Activated CD4-positive, alpha-beta T cell treated with anti-CD3 and anti-CD28 coated beads, Interleukin-2, Interleukin-6, amounts not matched to agents 100 ng/mL and 50 ng/mL, durations not matched to agents 16 hours and 8 hours (primary cell): Measurements from ENCODE around the gene RIN3.

ENCODE experiments used
- DNase-seq: peaks from one replicate; pipeline ENCODE4 v3.0.0-alpha.2; 2020

Gene RIN3

GRCh38 chr14:92578511-92578910 lies 64.9 kb downstream of the RIN3 start:
- DNase-seq, result no peak

- DNase-seq, result no peak
These were observed 65.8 kb downstream of the RIN3 start for GRCh38 chr14:92579244-92579936.

GRCh38 chr14:92581206-92581605 lies 67.6 kb downstream of the RIN3 start:
- DNase-seq, result no peak

DNA sequence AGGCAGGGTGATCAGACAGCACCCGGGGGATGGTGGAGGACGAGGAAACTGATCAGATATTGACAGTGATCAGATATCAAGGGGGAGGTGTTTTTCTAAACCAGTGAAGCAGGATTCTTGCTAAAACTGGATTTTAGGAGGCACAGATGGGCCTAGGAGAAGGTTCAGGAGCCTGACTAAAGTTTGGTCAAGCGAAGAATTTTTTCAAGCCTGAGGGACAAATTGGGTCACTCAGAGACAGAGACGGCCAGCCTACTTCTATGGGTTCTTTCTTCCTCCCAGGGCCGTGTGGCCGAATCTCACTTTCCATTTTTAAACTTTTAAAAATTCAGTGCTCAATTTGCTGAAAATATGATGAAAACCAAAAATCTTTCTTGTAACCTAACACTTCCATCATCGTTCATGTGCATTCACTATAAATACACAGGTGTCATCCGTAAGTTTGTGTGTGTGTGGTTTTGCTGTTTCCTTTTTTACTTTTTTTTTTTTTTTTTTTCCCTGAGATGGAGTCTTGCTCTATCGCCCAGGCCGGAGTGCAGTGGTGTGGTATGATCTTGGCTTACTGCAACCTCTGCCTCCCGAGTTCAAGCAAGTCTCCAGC lies 68.5 kb downstream of the RIN3 start:
- no peak for DNase-seq

DNA sequence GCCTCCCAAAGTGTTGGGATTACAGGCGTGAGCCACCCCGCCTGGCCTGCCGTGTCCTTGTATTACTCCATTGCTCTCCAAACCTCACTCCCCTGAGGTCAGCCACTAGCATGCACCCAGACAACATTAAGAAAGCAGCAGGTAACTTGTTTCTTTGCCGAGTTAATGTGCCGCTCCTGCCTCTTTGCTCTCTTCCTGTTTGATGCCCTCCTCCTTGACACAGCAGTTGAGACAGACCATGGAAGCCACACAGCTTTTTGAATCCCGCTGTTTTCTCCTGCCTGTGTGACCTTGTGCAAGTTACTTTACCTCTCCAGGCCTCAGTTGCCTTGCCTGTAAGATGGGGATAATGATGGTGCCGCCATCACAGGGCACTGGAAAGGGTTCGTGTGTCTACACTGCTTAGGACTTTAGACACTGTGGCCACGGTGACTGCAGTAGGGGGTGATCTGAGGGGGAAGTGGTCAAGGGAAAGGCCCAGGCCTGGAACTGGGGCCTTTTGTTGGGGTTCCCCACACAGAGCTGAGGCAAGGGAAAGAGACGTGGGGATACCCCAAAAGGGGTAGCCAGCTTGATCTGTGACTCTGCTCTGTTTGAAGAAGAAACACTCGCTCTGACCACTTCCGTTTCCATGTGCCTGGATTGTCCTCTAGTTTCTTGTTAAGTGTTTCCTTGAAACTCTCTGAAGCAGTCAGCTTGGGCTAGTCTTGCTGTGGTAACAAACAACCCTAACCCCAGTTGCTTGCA lies 69.3 kb downstream of the RIN3 start:
- DNase-seq, result peak; percentile 52

- no peak for DNase-seq
These were observed 70.6 kb downstream of the RIN3 start for GRCh38 chr14:92584220-92584619.

DNA sequence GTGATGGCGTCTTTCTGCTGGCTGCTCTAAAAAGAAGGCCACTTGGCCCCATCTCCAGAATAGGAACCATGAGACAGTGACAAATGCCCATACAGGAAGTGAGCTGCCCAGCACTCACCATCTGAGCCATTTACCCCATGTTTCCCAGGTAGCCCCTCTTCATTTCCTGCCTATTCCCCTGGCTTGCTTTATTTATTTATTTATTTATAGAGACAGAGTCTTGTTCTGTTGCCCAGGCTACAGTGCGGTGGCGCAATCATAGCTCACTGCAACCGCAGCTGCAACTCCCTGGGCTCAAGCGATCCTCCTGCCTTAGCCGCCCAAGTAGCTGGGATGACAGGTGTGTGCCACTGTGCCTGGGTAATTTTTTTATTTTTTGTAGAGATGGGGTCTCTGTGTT lies 71.2 kb downstream of the RIN3 start:
- no peak for DNase-seq

DNA sequence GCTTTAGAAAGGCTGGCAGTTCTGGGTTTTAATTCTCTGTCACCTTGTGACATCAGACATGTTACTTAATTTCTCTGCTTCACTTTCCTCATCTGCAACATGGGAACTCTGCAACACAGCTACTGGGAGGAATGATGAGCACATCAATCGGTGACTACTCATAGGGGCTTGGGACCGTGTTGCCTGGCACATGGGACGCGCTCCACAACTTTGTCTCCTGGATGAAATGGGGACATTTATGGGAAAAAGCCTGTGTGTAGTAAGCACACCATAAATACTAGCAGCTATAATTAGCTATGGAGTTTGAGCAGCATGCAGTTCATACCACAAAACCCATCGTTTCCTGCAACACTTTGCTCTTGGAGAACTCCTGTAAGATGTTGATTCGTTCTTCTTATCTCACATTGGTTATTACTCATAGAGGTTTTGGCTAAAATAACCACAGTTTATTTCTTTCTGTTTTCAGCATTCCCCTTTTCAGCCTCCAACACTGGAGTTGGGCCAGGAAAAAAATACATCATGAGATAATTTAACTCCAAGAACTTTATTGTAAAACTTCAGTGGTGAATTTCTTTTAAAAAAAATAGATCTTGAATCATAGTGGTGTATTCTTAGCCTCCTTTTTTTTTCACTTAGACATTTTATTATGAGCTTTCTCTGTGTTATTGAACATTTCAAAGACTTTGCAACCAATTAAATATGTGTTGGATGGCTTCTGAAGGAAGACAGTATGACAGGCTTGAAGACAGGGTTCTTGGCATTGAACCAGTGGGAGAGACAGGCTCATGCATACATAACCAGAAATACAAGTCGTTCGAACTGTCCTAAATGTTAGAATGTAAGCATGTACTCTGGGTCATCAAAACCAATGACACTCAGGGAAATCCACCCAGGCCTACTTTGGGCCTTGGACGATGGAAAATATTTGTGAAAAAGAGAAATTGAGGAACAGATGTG lies 72.7 kb downstream of the RIN3 start:
- peak; percentile 76 for DNase-seq

DNA sequence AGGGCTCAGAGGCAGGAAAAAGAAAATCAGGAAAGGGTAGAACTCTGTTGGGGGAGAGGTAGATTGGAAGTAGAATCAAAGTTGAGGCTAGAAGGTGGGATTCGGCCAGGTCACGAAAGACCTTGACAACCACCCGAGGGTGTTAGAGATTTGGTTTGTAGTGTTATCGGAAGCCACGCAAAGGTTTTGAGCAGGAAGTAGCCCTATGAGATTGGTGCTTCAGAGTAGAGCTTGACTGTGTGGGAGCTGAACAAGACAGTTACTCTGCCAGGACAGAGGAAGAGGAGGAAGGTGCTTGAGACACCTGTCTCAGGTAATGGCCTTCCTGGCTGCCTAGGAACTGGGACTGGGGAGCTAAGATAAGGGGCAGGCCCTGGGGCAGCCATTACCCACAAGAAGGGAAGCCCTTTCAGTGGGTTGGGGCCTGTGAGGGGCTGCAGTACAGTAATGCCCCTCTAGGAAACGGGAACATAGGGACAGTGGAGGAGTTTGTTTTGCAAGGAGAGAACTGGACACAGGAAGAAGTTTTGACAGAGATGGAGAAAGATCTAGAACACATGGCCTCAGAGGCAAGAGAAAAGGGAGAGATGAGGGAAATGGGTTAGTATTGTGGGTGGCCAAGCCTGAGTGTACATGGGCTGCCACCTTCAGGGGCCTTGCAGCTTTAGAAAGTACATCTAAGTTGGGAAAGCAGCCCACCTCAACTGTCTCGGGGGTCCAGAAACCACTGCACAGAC lies 73.5 kb downstream of the RIN3 start:
- peak; percentile 32 for DNase-seq

DNA sequence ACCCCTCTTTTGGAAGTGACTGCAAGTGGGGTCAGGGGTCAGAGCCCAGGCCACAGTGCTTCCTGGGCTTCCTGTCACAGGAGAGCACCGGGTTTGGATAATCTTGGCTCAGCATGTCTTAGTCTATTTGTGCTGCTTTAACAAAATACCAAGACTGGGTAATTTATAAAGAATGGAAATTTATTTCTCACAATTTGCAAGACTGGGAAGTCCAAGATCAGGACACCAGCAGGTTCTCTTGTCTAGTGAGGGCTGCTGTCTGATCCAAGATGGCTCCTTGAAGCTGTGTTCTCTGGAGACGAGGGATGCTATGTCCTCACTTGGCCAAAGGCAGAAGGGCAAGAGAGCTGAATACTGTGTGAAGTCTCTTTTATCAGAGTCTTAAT lies 74.1 kb downstream of the RIN3 start:
- DNase-seq, result no peak

GRCh38 chr14:92589213-92589852 lies 75.8 kb downstream of the RIN3 start:
- no peak for DNase-seq

- DNase-seq, result no peak
These were observed 76.6 kb downstream of the RIN3 start for GRCh38 chr14:92590176-92590575.

DNA sequence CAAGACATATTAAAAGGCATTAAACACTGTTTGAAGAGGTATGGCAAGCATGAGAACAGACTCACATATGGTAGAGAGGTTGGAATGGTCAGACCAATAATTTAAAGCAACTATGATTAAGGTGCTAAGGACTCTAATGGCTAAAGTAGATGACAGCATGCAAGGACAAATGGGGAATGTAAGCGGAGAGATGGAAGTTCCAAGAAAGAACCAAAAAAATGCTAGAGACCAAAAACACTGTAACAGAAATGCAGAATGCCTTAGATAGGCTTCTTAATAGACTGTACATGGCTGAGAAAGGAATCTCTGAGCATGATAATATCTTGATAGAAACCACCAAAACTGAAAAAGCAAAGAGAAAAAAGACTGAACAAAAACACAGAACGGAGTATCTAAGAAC lies 77.4 kb downstream of the RIN3 start:
- no peak for DNase-seq

DNA sequence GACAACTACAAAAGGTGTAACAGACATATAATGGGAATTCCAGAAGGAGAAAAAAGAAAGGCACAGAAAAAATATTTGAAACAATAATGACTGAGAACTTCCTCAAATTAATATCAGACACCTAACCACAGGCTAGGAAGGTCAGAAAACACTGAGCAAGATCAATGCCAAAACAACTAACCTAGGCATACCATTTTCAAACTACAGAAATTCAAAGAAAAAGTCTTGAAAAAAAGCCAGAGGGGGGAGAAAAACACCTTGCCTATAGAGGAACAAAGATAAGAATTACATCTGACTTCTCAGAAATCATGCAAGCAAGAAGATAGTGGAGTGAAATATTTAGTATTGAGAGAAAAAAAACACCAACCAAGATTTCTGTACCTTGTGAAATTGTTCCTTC lies 77.8 kb downstream of the RIN3 start:
- DNase-seq, result no peak

- DNase-seq, result no peak
These were observed 81.7 kb downstream of the RIN3 start for GRCh38 chr14:92595267-92595666.

DNA sequence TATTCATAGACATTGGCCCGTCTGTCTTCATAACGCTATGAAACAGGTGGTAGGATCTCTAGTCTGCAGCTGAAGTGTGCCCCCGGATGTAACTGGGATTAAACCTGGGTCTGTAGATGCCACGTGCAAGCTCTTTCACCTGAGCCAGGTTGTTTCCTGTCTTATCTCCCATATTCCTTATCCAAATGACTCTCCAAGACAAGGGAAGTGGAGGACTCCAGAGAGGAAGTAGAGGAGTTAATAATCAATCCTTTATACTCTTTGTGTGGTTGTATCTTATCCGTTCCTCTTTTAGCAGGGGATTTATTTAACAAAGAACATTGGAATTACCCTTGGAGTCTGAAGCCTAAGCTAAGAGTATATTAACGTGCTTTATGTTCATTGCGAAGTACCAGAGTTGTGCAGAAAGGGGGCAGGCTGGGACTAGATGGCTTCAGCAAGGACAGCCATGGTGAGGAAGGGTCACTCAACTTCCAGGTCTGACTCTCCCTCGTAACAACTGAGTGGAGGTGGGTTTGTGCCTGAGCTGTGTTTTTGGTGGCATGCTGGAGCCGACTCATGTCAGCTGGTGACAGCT lies 82.8 kb downstream of the RIN3 start:
- no peak for DNase-seq

DNA sequence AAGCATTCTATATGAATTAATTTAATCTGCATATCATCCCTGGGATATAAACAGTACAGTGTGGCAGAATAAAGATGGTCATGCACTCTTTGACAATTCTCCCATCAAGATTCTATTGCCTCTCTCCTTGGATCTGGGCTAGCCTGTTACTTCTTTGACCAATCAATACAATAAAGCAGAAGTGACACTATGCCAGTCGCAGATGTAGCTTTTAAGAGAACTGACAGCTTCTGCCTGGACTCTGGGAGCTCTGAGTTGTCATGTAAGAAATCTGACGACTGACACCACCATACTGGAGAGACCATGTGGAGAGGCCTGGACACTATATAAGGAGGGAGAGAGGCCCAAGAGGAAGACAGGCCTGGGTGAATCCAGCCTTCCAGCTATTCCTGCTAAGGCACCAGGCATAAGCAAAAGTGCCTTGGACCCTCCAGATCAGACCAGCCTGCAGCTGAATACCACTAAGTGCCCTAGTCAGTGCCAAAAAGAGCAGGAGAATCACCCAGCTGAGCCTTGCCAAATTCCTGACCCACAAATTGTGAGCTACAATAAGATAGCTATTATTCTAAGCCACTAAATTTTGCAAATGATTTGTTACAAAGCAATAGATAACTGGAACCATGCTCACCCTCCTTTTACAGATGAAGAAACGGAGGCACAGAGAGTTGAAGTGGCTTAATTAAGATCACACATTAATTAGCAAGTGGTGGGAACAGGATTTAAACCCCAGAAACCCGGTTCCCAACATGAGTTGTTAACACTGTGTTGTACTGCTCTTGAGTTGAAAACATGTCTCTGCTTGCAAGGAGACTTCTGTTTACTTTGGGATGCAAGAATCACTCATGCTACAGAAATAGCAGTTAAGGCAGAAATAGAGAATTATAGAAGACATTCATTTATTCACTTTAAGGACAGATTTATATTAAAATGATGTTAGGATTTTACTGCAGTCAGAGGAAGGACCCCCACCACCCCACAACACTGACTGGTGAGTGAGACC lies 84.6 kb downstream of the RIN3 start:
- no peak for DNase-seq

DNA sequence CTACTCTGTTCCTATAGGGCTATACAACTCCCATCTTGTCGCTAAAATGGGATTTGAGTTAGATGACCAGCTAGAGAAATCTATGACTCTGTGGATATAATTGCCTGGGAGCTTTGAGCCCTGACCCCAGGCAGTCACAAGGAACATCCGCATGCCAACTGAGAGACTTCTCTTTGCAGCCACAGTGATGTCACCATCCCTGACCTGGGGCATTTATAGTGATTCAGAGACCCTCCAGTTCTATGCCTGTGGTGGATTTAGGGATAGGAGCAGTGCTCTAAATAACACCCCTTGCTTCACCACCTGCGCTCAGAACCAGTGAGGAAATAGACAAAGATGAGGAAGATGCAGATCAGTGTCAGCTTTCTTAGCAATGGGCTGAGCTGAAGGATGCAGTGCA lies 86.2 kb downstream of the RIN3 start:
- no peak for DNase-seq

GRCh38 chr14:92600318-92601053 lies 86.9 kb downstream of the RIN3 start:
- no peak for DNase-seq
